Stimulated activated CD8-positive, alpha-beta memory T cell treated with anti-CD3 and anti-CD28 coated beads, Interleukin-4, amount 100 ng/mL, for 48 hours (primary cell): ENCODE measurements around the gene DAB1.
"Not testable (repeated sequence)": the region's sequence is repeated elsewhere in the genome, so short reads cannot be mapped to it uniquely, and the experiment has no call there.

ENCODE experiments used
- DNase-seq: peaks from one replicate; pipeline ENCODE4 v3.0.0-alpha.2; 2020

The DAB1 gene

GRCh38 chr1:57353654-57354053 is 70.2 kb downstream of the DAB1 start:
- no peak for DNase-seq

- DNase-seq: no peak
Measured at GRCh38 chr1:57350610-57351009, 73.2 kb downstream of the DAB1 start.

GRCh38 chr1:57348921-57349320 is 74.9 kb downstream of the DAB1 start:
- DNase-seq: no peak

- no peak for DNase-seq
Measured at GRCh38 chr1:57345916-57346315, 77.9 kb downstream of the DAB1 start.

- no peak for DNase-seq
Measured at GRCh38 chr1:57344265-57344664, 79.6 kb downstream of the DAB1 start.

- not testable (repeated sequence) for DNase-seq
Measured at GRCh38 chr1:57343298-57343915, 80.5 kb downstream of the DAB1 start.

GRCh38 chr1:57341721-57342120 is 82.1 kb downstream of the DAB1 start:
- no peak for DNase-seq

GRCh38 chr1:57340334-57341070 is 83.4 kb downstream of the DAB1 start:
- DNase-seq: no peak

- DNase-seq: no peak
Measured at GRCh38 chr1:57337623-57338022, 86.2 kb downstream of the DAB1 start.

GRCh38 chr1:57336793-57337192 is 87.1 kb downstream of the DAB1 start:
- DNase-seq: no peak

GRCh38 chr1:57331620-57332019 is 92.2 kb downstream of the DAB1 start:
- DNase-seq: no peak

- DNase-seq: no peak
Measured at GRCh38 chr1:57329937-57330336, 93.9 kb downstream of the DAB1 start.

GRCh38 chr1:57329001-57329527 is 94.8 kb downstream of the DAB1 start:
- DNase-seq: no peak

GRCh38 chr1:57327946-57328345 is 95.9 kb downstream of the DAB1 start:
- DNase-seq: no peak

GRCh38 chr1:57327336-57327735 is 96.5 kb downstream of the DAB1 start:
- DNase-seq: no peak

GRCh38 chr1:57325536-57325935 is 98.3 kb downstream of the DAB1 start:
- no peak for DNase-seq

GRCh38 chr1:57325117-57325516 is 98.7 kb downstream of the DAB1 start:
- DNase-seq: no peak

GRCh38 chr1:57324388-57324787 is 99.5 kb downstream of the DAB1 start:
- DNase-seq: no peak

- DNase-seq: no peak
Measured at GRCh38 chr1:57321776-57322175, 102.1 kb downstream of the DAB1 start.

GRCh38 chr1:57319791-57320190 is 104.1 kb downstream of the DAB1 start:
- DNase-seq: no peak

- no peak for DNase-seq
Measured at GRCh38 chr1:57319165-57319564, 104.7 kb downstream of the DAB1 start.

GRCh38 chr1:57316861-57317260 is 107.0 kb downstream of the DAB1 start:
- no peak for DNase-seq

GRCh38 chr1:57316291-57316690 is 107.6 kb downstream of the DAB1 start:
- DNase-seq: no peak

GRCh38 chr1:57312869-57313268 is 111.0 kb downstream of the DAB1 start:
- no peak for DNase-seq

GRCh38 chr1:57311411-57311810 is 112.4 kb downstream of the DAB1 start:
- no peak for DNase-seq
